Measurements from ENCODE around the gene FAM117B. TPM values are rescaled to one million over a fixed set of nuclear protein-coding genes. Genes with fewer than 3 reads are reported as not detected.

Gene FAM117B
- total RNA-seq, 1 experiment from 2014 or later = 24.0 TPM

DNA sequence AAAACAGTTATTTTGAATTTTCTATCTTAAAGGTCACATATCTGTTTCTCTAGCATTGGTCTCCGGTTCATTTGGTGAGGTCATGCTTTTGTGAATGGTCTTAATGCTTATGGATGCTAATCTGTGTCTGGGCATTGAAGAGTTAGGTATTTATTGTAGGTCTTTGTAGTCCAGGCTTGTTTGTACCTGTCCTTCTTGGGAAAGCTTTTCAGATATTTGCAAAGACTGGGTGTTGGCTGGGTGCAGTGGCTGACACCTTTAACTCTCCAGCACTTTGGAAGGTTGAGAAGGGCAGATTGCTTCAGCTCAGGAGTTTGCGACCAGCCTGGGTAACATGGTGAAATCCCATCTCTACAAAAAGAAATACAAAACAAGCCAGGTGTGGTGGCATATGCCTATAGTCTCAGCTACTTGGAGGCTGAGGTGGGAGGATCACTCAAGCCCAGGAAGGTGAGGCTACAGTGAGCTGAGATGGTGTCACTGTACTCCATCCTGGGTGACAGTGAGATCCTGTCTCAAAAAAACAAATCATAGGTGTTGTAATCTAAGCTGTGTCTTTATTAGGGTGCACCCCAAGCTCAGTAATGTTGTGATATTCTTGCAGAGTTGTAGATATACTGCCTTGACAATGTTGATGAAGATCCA, 82.3 kb downstream of the FAM117B start:
- Histone ChIP-seq H3K27ac (ENCODE audit: insufficient read length, low read depth, low read length) (no peak overlapping the region), H3K9ac (ENCODE audit: extremely low read depth, insufficient read length, low read length) (no peak overlapping the region), H2BK12ac (ENCODE audit: insufficient read length, low read depth, low read length) (no peak overlapping the region), H3K56ac (ENCODE audit: insufficient read length, low read depth, low read length) (no peak overlapping the region), H2BK15ac (ENCODE audit: low read depth, low read length) (no peak overlapping the region), H3K4ac (ENCODE audit: low read depth, low read length) (no peak overlapping the region), H3K9me3 (ENCODE audit: control insufficient read depth, low read depth, low read length) (no peaks in the 10 kb centered on the region), H4K20me1 (ENCODE audit: control insufficient read depth, insufficient read depth, insufficient read length) (no peaks in the 10 kb centered on the region), H3K18ac (ENCODE audit: insufficient read length, low read depth, low read length) (no peak overlapping the region), H2AFZ (ENCODE audit: low read length) (no peak overlapping the region), H2BK120ac (ENCODE audit: low read depth, low read length, poor library complexity, severe bottlenecking) (no peak overlapping the region), H2BK5ac (ENCODE audit: insufficient read length, low read length) (no peak overlapping the region), H3K79me2 (ENCODE audit: insufficient read depth, low read length) (no peaks in the 10 kb centered on the region; the same call in 1 of the 2 replicates), H3K27me3 (ENCODE audit: insufficient read depth, low read length) (no peaks in the 10 kb centered on the region), H3K4me1 (ENCODE audit: insufficient read depth, low read length) (no peaks in the 10 kb centered on the region), H3K79me1 (ENCODE audit: insufficient read depth, low read depth, low read length, poor library complexity, severe bottlenecking) (no peaks in the 10 kb centered on the region), H3T11ph (ENCODE audit: low read length) (no peak overlapping the region), H3K23ac (ENCODE audit: insufficient read length, low read depth, low read length) (no peak overlapping the region), H4K5ac (ENCODE audit: insufficient read length, low read depth, low read length) (no peak overlapping the region), H2BK20ac (ENCODE audit: low read depth, low read length, poor library complexity, severe bottlenecking) (no peak overlapping the region), H4K91ac (ENCODE audit: insufficient read length, low read depth, low read length) (no peak overlapping the region), H2AK5ac (ENCODE audit: insufficient read length, low read length) (no peak overlapping the region), H3K14ac (ENCODE audit: insufficient read depth, low read length) (no peak overlapping the region), H3K4me2 (ENCODE audit: insufficient read depth, insufficient read length, low read length) (no peak overlapping the region), H4K8ac (replicated peaks; ENCODE audit: insufficient read length, low read depth, low read length) (no peak overlapping the region), H3K23me2 (ENCODE audit: insufficient read length, low read depth, low read length, poor library complexity, severe bottlenecking) (no peaks in the 10 kb centered on the region)
- no peak for TF ChIP-seq CTCF (conservative IDR thresholded peaks at IDR 0.05)
- no peak for DNase-seq
- Mint-ChIP-seq H3K36me3 (ENCODE audit: insufficient read depth in 1 of 3, low read depth in 3 of 3) (peaks cover 19 to 38% (median 26%) of the 10 kb centered on the region in 3 experiments), H3K27ac (no peak overlapping the region; a peak in 1 of 7 replicates), H3K27me3 (ENCODE audit: low read depth) (no peaks in the 10 kb centered on the region), H3K4me3 (no peak overlapping the region), H3K9me3 (peaks cover 36 to 39% of the 10 kb centered on the region in 2 experiments), H3K4me1 (peaks cover 4 to 10% of the 10 kb centered on the region in 2 experiments; a peak in 2 of 4 replicates)
- WGBS (ENCODE audit: extremely low coverage, insufficient read length, low lambda C conversion rate) = no CpG with 5 or more reads among the region's 2 CpGs

Data from H9 (cell line).